Stimulated activated CD8-positive, alpha-beta memory T cell treated with anti-CD3 and anti-CD28 coated beads, Interleukin-15, amount 100 ng/mL, for 4 hours (primary cell): Measurements from ENCODE around the gene BGN.

Experiments
- DNase-seq, 2 donors: peaks; one replicate each; pipeline ENCODE4 v3.0.0-alpha.2; 2020; ENCODE audit warnings: low read depth in 2 of 2

The BGN gene

DNA sequence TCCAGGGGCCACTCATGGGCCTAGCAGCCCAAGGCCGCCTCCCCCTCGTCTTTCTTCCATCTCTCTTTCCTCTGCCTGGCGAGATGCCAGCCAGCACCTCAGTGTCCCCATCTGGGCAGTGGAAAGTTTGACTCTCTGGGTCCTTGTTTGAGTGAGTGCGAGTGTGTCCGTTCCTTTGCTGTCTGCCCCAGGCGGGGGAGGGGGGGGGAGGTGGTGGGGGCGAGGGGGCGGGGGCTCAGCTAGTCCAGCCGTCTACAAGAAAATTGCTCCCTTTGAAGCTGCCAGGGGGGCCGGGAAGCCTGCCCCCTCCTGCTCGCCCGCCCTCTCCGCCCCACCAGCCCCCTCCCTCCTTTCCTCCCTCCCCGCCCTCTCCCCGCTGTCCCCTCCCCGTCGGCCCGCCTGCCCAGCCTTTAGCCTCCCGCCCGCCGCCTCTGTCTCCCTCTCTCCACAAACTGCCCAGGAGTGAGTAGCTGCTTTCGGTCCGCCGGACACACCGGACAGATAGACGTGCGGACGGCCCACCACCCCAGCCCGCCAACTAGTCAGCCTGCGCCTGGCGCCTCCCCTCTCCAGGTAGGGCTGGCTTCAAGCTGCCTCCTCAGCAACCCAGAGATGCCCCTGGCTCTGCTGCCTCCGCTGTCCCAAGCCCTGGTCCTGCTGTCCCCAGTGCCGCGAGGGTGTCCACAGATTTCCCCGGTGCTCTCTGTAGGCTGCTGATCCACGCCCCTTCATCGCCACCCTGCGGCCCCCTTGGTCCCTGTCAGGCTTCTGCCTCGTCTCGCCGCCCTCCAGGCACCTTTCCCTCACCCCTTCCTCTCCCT lies at the start of gene BGN:
Gene BGN (plus strand): TSS at position 440 of the 821 bp plus-strand sequence. CDS start 9,652 bp downstream, outside the sequence.
- no peak for DNase-seq

DNA sequence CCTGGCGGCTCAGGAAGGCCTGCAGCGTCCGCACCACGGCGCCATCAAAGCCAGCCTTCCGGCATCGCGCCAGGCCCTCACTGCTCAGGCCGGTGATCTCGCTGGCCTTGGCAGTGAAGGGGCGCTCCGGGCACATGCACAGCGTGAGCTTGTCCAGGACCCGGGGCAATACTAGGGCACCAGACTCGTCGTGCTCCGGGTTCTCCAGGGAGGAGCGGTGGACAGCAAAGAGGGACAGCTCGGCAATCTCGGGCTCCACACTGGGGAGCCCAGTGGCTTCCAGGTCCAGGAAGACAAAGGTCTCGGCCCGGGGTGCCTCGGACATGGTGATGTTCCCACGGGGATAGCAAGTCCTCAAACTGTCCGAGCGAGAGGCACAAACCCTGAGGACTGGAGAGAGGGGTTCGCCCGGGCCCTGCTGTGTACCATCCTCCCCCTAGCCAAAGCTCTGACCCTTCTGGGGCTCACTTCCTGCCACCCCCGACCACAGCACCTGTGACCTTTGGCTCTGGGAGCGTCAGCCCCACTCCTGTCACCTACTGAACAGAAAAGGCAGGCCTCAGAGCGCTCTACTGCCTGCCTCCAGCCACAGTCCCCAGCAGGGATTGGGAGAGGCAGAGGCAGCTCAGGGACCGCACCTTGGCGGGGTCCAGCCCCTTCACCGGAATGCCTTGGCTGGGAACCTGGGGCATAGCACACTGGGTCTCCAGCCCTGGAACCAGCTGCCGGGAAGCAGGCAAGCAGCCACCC lies 49.5 kb upstream of the BGN start:
- no peak for DNase-seq

DNA sequence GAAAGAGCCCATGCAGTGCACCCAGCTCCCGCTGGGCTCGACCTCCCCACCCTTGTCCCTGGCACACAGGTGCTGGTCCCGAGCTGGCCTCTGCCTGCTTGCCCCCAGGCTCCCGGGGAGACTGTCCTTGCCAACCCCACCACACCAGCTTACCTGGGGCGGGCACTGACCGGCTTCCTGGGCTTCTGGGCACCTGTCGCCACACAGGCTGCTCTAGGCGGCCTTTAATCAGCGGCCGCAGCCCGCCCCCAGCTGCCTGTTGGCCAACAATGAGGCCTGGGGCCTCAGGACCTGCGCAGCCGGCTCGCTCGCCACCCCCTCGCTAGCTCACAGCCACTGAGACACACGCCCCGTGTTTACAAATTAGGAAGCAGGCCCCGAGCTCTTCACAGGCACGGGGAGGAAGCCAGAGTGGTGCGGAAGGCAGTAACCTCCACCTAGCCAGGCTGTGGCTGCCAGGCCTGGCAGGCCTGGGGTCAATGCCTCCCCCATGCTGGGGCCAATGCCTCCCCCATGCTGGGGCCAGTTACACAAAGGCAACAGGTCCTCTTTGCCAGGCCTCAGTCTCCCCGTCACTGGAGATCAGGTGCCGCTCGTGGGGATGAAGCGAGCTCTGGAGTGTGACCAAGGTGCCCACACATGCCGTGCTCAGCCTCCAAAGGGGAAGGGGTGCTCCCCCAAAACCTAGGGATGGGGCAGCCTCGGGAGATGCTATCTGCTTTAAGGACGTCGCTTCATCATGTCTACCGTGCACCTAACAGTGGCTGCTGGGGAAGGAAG lies 48.7 kb upstream of the BGN start, which contains the start of gene TREX2:
Gene TREX2 (minus strand): TSS at position 201 of the 780 bp plus-strand sequence. CDS start 626 bp downstream, outside the sequence.
- DNase-seq = no peak

DNA sequence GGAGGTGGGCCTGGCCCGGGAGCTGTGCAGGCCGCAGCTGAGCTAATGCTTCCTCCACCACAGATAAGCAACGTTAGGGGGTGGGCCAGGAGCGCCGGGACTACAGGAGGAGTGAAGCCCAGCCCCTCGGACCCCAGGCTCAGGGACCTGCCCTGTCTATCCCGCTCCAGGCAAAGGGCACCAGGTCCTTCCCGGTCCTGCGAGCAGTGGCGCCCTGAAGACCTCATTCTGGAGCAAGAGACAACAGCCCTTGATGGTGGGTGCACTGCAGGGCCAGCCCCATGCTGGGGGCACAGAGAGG lies 48.2 kb upstream of the BGN start:
- DNase-seq = no peak

DNA sequence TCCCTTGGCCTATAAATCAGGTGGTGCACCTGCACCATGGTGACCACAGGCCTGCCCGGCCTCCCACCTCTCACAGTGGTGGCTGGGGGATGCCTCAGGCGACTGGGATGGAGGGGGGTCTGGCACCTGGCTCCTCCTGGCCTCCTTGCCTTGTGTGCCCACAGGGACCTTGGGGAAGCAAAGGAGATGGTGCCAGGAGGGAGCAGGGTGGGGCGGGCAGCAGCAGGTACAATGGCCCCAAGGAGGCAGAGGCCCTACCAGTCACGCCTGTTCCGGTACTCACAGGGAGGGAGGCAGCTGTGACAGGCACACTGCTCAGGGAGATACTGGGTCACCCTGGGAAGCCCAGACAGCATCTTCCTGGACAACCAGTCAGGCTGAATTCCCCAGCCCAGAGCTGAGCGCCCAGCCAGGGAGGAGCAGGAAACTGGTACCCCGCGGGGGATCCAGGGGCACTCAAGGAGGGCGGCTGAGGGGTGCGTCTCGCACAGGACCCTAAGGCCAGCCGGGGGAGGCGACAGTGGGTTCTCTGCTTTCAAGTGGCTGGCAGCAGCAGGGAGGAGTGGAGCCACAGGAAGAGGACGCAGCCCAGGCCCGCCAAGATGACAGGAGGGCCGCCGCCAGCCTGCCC lies 47.7 kb upstream of the BGN start:
- DNase-seq = no peak

DNA sequence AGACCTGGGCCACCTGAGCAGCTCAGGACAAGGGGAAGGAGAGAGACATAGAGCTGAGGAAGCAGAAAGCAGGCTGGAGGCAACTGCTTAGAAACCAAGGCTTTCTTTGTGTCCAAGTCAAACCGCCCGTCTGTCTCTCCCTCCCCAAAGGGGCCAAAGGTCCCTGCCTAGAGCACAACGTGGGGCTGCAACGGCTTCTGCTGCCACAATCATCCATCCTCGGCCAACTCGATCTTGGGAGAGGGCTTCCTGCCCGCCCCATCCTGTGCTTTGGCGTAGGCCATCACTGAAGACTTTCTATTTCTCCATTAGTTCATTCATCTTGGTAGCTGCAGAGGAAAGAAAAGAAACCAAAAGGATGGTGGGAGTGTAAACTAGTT lies 47.2 kb upstream of the BGN start:
- no peak for DNase-seq

DNA sequence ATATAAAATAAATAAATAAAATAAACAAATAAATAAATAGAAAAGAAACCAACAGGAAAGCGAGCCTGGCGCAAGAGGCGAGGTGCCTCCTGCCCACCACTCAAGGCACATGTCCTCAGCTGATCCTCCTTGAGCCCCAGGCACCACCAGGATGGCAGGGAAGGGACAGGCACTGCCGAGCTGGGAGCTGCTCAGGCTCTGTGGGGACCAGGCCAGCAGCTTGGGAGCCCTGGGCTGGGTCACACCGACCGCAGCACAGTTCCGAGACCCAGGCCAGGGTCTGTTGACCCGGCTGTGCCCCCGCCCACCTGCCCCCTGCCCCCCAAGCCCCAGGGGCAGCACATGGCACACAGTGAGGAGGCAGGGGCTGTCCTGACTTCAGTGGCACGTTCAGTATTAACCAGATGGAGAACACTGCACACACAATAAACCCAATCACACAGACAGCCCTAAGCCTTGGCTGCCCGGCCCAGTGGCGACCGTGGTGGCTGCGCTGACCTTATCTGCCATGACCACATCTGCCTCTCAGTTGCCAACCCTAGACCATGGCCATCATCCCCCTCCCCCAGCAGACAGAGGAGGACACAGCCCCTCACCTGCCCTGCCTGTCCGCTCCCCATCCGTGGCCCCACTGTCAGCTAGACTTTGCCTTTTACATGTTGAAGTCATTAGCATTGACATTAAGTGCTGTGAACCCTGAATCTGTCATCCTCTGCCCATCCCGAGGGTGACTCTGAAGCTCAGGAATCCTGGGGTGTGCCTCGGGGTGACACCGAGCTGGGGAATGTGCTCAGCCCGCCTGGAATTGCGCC lies 46.0 kb upstream of the BGN start:
- DNase-seq = no peak

DNA sequence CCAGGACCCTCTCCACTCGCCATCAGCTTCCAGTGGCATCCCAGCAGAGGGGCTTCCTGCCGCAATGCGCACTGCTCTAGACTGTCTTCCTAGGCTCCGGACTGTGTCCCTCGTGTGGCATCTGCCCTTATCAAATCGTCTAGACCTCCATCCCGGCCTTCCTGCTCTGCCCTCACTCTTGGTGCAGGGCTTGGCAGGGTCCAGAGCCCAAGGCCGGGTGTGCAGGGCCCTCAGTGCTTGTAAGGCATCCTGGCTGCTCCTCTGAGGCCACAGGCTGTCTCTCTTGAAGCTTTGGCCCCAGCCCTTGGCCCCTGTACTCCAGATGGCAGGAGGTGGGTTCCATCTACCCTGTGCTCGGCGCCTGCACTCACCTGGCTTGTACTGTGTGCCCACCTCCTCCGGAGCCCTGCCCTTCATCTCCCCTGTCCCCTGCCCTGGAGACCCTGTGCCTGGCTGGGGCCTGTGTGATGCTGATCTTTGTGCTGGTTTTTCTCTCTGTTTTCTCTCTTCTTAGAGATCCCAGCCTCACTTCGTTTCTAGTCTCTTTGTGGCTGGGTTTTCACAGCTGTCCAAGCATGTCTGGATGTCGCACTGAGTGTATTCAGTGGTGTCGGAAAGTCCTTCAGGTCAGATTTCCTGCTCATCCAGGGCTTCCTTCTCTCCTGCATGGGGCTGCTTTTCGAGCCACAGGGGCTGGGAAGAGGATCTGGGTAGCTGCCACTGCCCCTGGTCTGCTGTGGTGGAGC lies 45.2 kb upstream of the BGN start:
- DNase-seq = no peak

DNA sequence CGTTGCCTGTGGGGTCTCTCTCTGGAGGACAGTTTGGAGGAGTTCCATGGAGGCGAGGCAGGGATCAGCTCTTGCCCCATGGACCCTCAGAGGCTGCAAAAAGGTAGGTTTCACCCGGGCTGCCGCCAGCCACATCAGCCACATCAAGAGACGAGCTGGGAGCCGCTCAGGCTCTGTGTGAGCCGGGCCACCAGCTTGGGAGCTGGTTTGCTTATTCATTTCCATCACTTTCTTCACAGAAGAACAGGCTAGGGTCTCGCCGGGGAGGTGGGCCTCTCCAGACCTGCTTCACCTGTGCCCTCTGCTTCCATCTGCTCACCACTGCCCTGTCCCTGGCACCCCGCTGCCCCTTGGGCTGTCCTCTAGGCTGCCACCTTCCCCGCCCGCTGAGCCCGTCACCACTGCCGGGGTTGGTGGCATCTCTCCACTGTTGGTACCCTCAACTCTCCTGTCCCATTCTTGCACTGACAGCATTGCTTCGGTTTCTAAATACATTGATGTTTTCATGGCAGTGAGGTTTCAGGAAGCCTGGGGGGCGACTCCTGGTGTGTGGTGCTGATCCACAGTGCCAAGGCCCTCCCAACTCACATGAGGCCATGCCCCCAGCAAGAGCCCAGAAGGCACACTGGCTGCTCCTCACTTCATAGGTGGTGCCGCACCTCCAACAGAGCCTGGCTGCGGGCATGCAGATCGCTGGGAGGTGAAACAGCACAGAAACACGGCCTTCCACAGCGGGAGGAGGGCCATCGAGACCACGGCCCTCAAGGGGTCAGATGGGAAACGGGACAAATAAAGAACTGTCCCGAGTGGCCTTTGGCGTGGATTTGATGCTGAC lies 44.4 kb upstream of the BGN start:
- DNase-seq = no peak

DNA sequence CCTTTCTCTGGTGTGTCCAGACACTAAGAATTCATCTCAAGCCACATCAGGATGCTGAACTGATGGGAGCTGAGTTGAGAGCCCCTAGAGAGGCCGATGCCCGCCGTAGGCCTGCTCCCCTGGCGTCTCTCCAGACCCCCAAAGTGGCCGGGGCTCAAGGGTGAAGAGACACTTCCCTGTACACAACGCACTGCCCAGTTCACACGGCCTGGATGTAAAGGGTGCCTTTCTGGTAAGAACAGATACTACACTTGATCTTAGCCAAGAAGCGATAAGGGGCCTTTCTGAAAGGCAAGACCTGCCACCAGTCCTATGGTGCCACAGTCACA lies 43.9 kb upstream of the BGN start:
- no peak for DNase-seq

DNA sequence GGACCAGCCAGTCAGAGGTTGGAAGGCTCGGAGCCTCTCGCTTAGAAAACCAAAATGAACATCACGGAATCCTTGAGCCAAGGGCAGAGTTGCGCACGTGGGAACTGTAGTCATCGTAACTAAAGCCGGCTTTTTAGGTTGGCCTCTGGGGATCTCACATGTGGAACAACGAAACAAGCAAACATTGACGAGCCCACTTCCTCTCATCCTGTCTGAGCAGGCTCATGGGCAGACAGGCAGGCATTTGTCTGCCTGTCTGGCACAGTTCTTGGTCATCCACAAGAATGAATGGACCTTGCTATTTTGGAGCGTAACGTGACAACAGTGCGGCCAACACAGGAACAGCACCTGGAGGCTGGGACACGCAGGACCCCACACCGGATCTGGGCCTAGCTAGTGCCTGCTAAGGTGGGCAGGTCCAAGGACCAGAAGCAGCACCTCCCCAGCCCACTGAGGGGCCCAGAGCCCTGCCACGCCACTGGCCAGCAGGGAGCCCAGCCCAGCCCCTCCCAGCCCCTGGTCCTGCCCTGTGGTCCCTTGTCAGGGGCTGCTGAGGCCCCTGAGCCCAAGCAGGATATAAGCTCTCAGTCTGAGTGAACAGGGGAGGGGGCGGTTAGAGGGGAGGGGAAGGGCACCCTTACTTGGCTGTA lies 39.8 kb upstream of the BGN start:
- DNase-seq = no peak

DNA sequence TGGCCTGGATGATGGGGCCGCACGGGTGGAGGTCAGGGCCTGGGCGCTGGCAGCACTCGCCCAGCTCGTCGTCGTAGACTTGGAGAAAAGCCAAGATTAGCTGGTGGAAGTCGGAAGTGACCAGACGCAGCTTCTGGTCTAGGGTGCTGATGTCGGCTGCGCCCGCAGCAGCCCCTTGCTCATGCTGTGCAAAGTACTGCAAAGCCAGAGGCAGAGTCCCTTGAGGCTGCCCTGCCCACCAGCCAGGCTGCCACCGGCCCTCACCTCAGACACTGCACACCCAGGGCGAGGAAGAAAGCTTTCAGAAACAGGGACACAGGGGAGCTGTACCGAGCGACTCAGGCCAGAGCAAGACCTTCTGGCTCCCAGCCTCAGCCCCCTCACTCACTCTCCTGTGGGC lies 39.2 kb upstream of the BGN start:
- no peak for DNase-seq

DNA sequence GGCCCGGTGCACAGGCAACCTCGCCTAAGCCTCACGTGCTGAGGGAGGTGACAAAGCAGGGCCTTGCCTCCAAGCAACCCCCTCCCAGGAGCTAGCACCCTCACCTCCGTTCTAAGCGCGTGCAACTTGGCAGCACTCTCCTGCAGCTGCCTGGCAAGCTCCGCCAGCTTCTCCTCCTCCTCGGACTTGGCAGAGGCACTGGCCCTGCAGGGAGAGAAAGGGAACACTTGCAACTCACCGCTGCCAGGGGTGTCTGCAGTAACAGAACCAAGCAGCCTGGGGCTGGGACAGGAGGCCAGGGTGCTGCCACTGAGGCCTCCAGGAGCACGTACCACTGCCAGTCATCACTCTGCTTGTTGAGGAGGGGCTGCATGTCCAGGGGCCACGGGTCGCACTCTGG lies 38.6 kb upstream of the BGN start:
- no peak for DNase-seq

DNA sequence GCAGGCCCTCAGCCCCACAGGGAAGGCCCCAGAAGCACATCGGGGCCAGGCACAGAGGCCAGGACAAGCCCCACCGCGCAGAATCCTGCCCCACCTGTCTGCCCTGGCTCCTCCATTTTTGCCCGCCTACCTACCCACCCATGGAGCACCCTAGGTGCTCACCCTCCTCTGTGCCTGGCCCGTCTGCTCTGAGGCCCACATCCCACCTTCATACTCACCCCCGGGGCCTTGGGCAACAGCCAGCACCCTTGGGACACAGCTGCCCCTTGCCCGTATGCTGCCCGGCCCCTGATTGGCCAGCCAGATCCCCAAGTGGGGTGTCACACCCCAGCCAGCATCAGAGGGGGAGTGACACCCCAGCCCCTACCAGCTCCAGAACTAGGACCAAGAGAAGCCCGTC lies 38.1 kb upstream of the BGN start:
- no peak for DNase-seq

DNA sequence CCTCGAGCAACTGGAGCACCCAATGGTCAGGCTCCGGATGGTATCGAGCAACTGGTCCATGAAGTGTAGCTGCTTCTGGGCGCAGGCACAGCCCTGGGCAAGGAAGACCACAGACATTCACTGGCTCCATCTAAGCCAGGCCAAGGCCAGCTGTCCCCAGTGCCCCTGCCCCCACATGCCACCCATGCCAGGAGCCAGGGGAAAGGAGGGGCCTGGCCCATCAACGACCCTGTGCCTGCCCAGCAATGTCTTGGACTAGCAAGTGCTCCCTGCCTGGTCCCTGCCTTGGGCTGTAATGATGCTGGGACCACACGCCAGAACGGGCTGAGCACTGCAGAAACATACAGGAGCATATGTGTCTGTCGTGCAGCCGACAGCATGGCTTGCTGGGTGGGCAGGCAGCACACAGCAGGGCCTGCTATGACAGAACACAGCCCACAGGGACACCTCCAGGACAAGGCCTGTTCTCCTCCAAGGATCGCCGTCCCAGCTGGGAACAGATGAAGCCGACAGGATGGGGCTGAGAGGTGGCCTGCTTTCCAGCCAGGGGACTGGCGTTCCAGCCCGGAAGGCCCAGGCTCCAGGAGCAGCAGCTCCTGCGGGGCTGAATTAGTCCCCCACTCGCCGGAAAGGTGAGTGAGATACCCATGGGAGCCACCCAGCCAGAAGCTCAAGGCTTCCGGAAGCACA lies 37.5 kb upstream of the BGN start:
- no peak for DNase-seq

DNA sequence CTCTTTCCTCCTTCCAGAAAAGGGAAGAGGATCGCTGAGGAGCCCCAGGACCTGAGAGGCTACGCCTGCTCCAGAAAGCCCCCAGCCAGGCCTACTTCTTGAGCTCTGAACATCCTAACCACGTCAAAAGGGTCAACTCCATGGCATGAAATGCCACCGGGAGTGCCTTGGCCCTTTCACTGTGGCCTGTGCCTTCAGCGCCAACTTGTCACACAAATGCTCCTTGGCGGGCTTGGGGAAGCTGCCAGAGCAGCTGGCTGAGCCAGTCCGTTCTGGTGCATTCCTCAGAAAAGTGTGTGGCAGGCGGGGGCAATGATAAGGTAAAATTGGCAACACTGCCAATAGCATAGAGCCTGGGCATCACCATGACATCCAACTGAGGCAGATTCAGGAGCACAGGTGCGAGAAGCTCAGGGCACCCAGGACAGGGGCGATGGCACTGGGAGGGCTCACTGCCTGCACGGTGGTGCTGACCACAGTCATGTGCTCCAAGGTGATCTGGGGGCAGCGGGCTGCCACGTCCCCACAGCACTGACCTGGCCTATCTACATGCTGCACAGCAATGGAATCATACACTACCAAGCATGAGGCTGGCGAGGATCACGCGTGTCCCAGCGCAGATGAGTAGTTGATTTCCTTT lies 36.8 kb upstream of the BGN start:
- no peak for DNase-seq

DNA sequence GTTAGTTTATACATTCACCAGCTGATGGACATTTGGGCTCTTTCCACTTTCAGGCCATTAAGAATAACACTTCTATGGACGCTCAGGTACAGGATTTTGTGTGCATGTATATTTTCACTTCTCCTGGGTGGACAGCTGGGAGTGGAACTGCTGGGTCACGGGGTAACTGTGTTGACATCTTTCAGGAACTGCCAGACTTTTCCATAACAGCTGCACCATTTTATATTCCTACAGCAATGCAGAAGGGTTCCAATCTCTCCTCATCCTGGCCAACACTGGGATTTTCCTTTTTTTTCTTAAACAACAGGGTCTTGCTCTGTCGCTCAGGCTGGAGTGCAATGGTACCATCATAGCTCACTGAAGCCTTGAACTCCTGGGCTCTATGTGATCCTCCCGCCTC lies 36.3 kb upstream of the BGN start:
- DNase-seq = no peak

DNA sequence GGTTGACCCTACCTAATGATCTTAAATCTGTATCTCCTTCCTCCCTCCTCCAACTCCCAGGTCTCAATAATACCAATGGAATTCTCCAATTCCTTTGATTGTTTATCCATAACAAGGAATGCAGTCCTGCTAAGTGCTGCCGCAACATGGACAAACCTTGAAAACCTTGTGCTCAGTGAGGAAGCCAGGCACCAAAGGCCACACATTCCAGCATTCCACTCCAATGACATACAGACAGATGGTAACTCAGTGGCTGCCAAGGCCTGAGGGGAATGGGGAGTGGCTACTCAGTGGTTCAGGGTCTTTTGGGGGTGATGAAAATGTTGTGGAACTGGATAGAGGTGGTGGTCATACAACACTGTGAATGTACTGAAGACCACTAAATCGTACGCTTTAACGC lies 34.8 kb upstream of the BGN start:
- no peak for DNase-seq
